Measurements from ENCODE around the gene NR6A1. TPM values are rescaled to one million over a fixed set of nuclear protein-coding genes. Genes with fewer than 3 reads are reported as not detected.

The NR6A1 gene
- total RNA-seq, 1 experiment from 2014 or later = 99.3 TPM

- peak overlapping the region; percentile 88 for H3K18ac ChIP-seq (ENCODE audit: insufficient read length, low read depth, low read length)
- H2AFZ ChIP-seq (ENCODE audit: low read length) = no peak overlapping the region
- H2BK15ac ChIP-seq (ENCODE audit: low read depth, low read length) = no peak overlapping the region
- no peak overlapping the region for H4K91ac ChIP-seq (ENCODE audit: insufficient read length, low read depth, low read length)
- H4K20me1 ChIP-seq (ENCODE audit: control insufficient read depth, insufficient read depth, insufficient read length) = no peaks in the 10 kb centered on the region
- H2BK5ac ChIP-seq (ENCODE audit: insufficient read length, low read length) = peak overlapping the region; percentile 58
- H3K27ac Mint-ChIP-seq = peak overlapping the region; percentile 91 to 100 (median 94)
- no peaks in the 10 kb centered on the region for H3K27me3 ChIP-seq (ENCODE audit: insufficient read depth, low read length)
- peaks cover 44 to 49% of the 10 kb centered on the region in 2 experiments for H3K4me1 Mint-ChIP-seq
- WGBS (ENCODE audit: extremely low coverage, insufficient read length, low lambda C conversion rate) = no CpG with 5 or more reads among the region's 15 CpGs
- no peak overlapping the region for H4K5ac ChIP-seq (ENCODE audit: insufficient read length, low read depth, low read length)
- no peak overlapping the region for H2AK5ac ChIP-seq (ENCODE audit: insufficient read length, low read length)
- TF ChIP-seq CTCF (conservative IDR thresholded peaks at IDR 0.05) = no peak
- peak overlapping the region; percentile 69 to 91 for H3K4me3 Mint-ChIP-seq
- H3K79me2 ChIP-seq (ENCODE audit: insufficient read depth, low read length) = peaks cover 3% of the 10 kb centered on the region; the same call in 1 of the 2 replicates
- no peaks in the 10 kb centered on the region for H3K27me3 Mint-ChIP-seq (ENCODE audit: low read depth)
- peak overlapping the region; percentile 75 for H3K27ac ChIP-seq (ENCODE audit: insufficient read length, low read depth, low read length)
- peak overlapping the region; percentile 74 for H3K9ac ChIP-seq (ENCODE audit: extremely low read depth, insufficient read length, low read length)
- no peak overlapping the region for H2BK20ac ChIP-seq (ENCODE audit: low read depth, low read length, poor library complexity, severe bottlenecking)
- no peaks in the 10 kb centered on the region for H3K79me1 ChIP-seq (ENCODE audit: insufficient read depth, low read depth, low read length, poor library complexity, severe bottlenecking)
- H4K8ac ChIP-seq (replicated peaks; ENCODE audit: insufficient read length, low read depth, low read length) = no peak overlapping the region
- peak overlapping the region; percentile 80; the same call in 1 of the 2 replicates for H3K14ac ChIP-seq (ENCODE audit: insufficient read depth, low read length)
- H2BK120ac ChIP-seq (ENCODE audit: low read depth, low read length, poor library complexity, severe bottlenecking) = no peak overlapping the region
- no peak overlapping the region; the same call in 1 of the 2 replicates for H3K4ac ChIP-seq (ENCODE audit: low read depth, low read length)
- H3K9me3 Mint-ChIP-seq = no peaks in the 10 kb centered on the region
- peak; percentile 61 for DNase-seq
- no peaks in the 10 kb centered on the region for H3K9me3 ChIP-seq (ENCODE audit: control insufficient read depth, low read depth, low read length)
- H3K23me2 ChIP-seq (ENCODE audit: insufficient read length, low read depth, low read length, poor library complexity, severe bottlenecking) = peaks cover 11% of the 10 kb centered on the region
- H2BK12ac ChIP-seq (ENCODE audit: insufficient read length, low read depth, low read length) = no peak overlapping the region
- peaks cover 0 to 2% (median 0%) of the 10 kb centered on the region in 3 experiments; a peak in 2 of 7 replicates for H3K36me3 Mint-ChIP-seq (ENCODE audit: insufficient read depth in 1 of 3, low read depth in 3 of 3)
- peaks cover 2% of the 10 kb centered on the region; the same call in 1 of the 2 replicates for H3K4me1 ChIP-seq (ENCODE audit: insufficient read depth, low read length)
- peak overlapping the region; percentile 83 for H3K4me2 ChIP-seq (ENCODE audit: insufficient read depth, insufficient read length, low read length)
- H3K56ac ChIP-seq (ENCODE audit: insufficient read length, low read depth, low read length) = no peak overlapping the region
- no peak overlapping the region for H3T11ph ChIP-seq (ENCODE audit: low read length)
- H3K23ac ChIP-seq (ENCODE audit: insufficient read length, low read depth, low read length) = no peak overlapping the region
These were observed 111.9 kb downstream of the NR6A1 start for GRCh38 chr9:124659099-124659659.

Measured in H9 (cell line).